ENCODE results near the gene NEDD9.

GRCh38 chr6:11151488-11151887 is 81.0 kb downstream of the NEDD9 start:
- TF ChIP-seq, protein P1, sequence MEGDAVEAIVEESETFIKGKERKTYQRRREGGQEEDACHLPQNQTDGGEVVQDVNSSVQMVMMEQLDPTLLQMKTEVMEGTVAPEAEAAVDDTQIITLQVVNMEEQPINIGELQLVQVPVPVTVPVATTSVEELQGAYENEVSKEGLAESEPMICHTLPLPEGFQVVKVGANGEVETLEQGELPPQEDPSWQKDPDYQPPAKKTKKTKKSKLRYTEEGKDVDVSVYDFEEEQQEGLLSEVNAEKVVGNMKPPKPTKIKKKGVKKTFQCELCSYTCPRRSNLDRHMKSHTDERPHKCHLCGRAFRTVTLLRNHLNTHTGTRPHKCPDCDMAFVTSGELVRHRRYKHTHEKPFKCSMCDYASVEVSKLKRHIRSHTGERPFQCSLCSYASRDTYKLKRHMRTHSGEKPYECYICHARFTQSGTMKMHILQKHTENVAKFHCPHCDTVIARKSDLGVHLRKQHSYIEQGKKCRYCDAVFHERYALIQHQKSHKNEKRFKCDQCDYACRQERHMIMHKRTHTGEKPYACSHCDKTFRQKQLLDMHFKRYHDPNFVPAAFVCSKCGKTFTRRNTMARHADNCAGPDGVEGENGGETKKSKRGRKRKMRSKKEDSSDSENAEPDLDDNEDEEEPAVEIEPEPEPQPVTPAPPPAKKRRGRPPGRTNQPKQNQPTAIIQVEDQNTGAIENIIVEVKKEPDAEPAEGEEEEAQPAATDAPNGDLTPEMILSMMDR (IDR thresholded peaks at IDR 0.05) = no peak
- no peak for TF ChIP-seq EZH2 (IDR thresholded peaks at IDR 0.05; ENCODE audit: borderline replicate concordance, insufficient read depth, low read depth, low read length, poor library complexity, severe bottlenecking)

Measured in B cell (primary cell).